Keratinocyte (primary cell): Measurements from ENCODE around the gene TOX3. TPM values are rescaled to one million over a fixed set of nuclear protein-coding genes. Genes with fewer than 3 reads are reported as not detected.

Experiments
- DNase-seq: peaks from one replicate; pipeline ENCODE4 v3.0.0-alpha.2; 2011; ENCODE audit warnings: low read depth, missing footprints, low spot score
- FAIRE-seq: peaks from 2 replicates; lab custom pipeline; 2011; peaks lifted over from hg19 to GRCh38; lab: Jason Lieb, UNC
- H2AFZ ChIP-seq: 2 replicates; pipeline ENCODE4 v1.6.0; 2012; ENCODE audit warnings: low read length, control low read depth, inconsistent platforms; ENCODE audit not compliant: control insufficient read depth
- H3K27ac ChIP-seq: 2 replicates; pipeline ENCODE4 v1.5.1; 2011; ENCODE audit warnings: low read length; ENCODE audit not compliant: control insufficient read depth, insufficient read depth
- H3K27me3 ChIP-seq: 3 replicates; pipeline ENCODE4 v1.6.0; 2011; ENCODE audit warnings: low read length; ENCODE audit not compliant: control insufficient read depth, insufficient read depth; ENCODE audit errors: extremely low read depth
- H3K36me3 ChIP-seq, 2 experiments: 2 replicates in 1 of 2; 3 replicates in 1 of 2; pipeline ENCODE4 v1.5.1; 2011; ENCODE audit warnings: low read length in 2 of 2, mild to moderate bottlenecking in 1 of 2; ENCODE audit not compliant: control insufficient read depth in 2 of 2, insufficient read depth in 2 of 2; ENCODE audit errors: extremely low read depth in 1 of 2
- H3K4me1 ChIP-seq: 3 replicates; pipeline ENCODE4 v1.5.1; 2011; ENCODE audit warnings: low read length; ENCODE audit not compliant: control insufficient read depth, insufficient read depth; ENCODE audit errors: extremely low read depth
- H3K4me2 ChIP-seq: 3 replicates; pipeline ENCODE4 v1.6.0; 2011; ENCODE audit warnings: low read depth, low read length; ENCODE audit not compliant: control insufficient read depth, insufficient read depth; ENCODE audit errors: extremely low read depth
- H3K4me3 ChIP-seq, 3 experiments: fragments of 200-600 bp in 1 of 3; sonication (generic) in 1 of 3; 2 replicates in 2 of 3; 3 replicates in 1 of 3; pipeline ENCODE4 v1.5.1; 2011 to 2016; ENCODE audit warnings: low read length in 3 of 3, mild to moderate bottlenecking in 3 of 3, control low read depth in 2 of 3, inconsistent platforms in 1 of 3, low read depth in 1 of 3, mixed read lengths in 1 of 3, mixed run types in 1 of 3, moderate library complexity in 1 of 3; ENCODE audit not compliant: control insufficient read depth in 2 of 3, insufficient read depth in 2 of 3; ENCODE audit errors: extremely low read depth in 1 of 3
- H3K79me2 ChIP-seq: 2 replicates; pipeline ENCODE4 v1.6.0; 2012; ENCODE audit warnings: low read length; ENCODE audit not compliant: control insufficient read depth, insufficient read depth
- H3K9ac ChIP-seq: 3 replicates; pipeline ENCODE4 v1.6.0; 2011; ENCODE audit warnings: low read length; ENCODE audit not compliant: control insufficient read depth, insufficient read depth; ENCODE audit errors: extremely low read depth
- H3K9me1 ChIP-seq: 3 replicates; pipeline ENCODE4 v1.6.0; 2011; ENCODE audit warnings: low read length; ENCODE audit not compliant: control insufficient read depth, insufficient read depth; ENCODE audit errors: extremely low read depth
- H3K9me3 ChIP-seq: 2 replicates; pipeline ENCODE4 v1.5.1; 2012; ENCODE audit warnings: low read depth, low read length; ENCODE audit not compliant: control insufficient read depth
- H4K20me1 ChIP-seq: 3 replicates; pipeline ENCODE4 v1.6.0; 2011; ENCODE audit warnings: low read length; ENCODE audit not compliant: control insufficient read depth, insufficient read depth; ENCODE audit errors: extremely low read depth
- EZH2 ChIP-seq: IDR thresholded peaks from one replicate; pipeline ENCODE4 v1.6.1; 2012; ENCODE audit warnings: inconsistent platforms, mild to moderate bottlenecking, low read length, moderate library complexity
- dilution Hi-C: fragments of 300-500 bp; cut with MboI; formaldehyde crosslinking; loops from one replicate; pipeline ENCODE4 v1.7.0; 2020; ENCODE audit warnings: low sequenced_read_pairs; ENCODE audit not compliant: extremely low pct_ligation_motif_present
- polyA plus RNA-seq, 5 experiments: library from polyadenylated mRNA; depleted of rRNA in 3 of 5; stranded (reverse) in 3 of 5; stranded (forward) in 1 of 5; unstranded in 1 of 5; fragments of >200 nt; gene quantifications; 1 replicate in 1 of 5; 2 replicates in 3 of 5; 3 replicates in 1 of 5; pipeline versions ENCODE4 v1.2.1 to v1.2.3, GENCODE V29; 2011 to 2012; ENCODE audit warnings: missing spikeins in 2 of 5, low read depth in 1 of 5, low replicate concordance in 1 of 5
- TF ChIP-seq, protein P1 (sequence below), 3 experiments: IDR thresholded peaks in 1 of 3; conservative IDR thresholded peaks in 1 of 3; optimal IDR thresholded peaks in 1 of 3; 2 replicates in 2 of 3; 3 replicates in 1 of 3; pipeline versions ENCODE3 to v1.5.1; 2011; ENCODE audit warnings: low read length in 3 of 3, mild to moderate bottlenecking in 3 of 3, moderate library complexity in 2 of 3, control low read depth in 1 of 3, inconsistent platforms in 1 of 3; ENCODE audit not compliant: insufficient read depth in 2 of 3; ENCODE audit errors: extremely low read depth in 1 of 3

TOX3 gene
- polyA plus RNA-seq, 1 donor (not counting 4 experiments of a cell fraction or from before 2014, with no cell fraction given), result not detected

DNA sequence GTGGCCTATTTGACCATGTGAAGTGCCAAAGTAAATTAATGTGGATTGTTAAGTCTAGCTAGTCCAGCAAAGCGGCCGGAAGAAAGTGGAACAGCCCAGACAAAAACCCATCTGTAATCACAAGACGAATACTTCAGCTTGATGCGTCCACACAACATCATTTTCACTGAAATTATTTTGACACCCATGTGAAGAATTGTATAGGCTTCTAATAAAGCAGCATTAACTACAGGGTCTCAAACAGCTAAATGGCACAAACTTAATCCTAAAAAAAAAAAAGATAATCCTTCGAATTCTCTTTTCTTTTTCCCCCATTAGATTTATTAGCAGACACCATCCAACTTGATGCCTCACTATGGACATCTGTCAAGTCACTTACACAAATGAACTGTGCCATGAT lies 73.8 kb downstream of the TOX3 start:
- Histone ChIP-seq H3K79me2 (no peaks in the 10 kb centered on the region), H3K27me3 (no peaks in the 10 kb centered on the region), H4K20me1 (no peaks in the 10 kb centered on the region), H2AFZ (no peak overlapping the region), H3K9me3 (no peaks in the 10 kb centered on the region), H3K27ac (no peak overlapping the region), H3K4me3 (no peak overlapping the region), H3K9ac (no peak overlapping the region), H3K36me3 (no peaks in the 10 kb centered on the region), H3K9me1 (no peaks in the 10 kb centered on the region), H3K4me1 (no peaks in the 10 kb centered on the region), H3K4me2 (no peak overlapping the region)
- FAIRE-seq, result no peak
- TF ChIP-seq EZH2, result no peak
- TF ChIP-seq, protein P1, sequence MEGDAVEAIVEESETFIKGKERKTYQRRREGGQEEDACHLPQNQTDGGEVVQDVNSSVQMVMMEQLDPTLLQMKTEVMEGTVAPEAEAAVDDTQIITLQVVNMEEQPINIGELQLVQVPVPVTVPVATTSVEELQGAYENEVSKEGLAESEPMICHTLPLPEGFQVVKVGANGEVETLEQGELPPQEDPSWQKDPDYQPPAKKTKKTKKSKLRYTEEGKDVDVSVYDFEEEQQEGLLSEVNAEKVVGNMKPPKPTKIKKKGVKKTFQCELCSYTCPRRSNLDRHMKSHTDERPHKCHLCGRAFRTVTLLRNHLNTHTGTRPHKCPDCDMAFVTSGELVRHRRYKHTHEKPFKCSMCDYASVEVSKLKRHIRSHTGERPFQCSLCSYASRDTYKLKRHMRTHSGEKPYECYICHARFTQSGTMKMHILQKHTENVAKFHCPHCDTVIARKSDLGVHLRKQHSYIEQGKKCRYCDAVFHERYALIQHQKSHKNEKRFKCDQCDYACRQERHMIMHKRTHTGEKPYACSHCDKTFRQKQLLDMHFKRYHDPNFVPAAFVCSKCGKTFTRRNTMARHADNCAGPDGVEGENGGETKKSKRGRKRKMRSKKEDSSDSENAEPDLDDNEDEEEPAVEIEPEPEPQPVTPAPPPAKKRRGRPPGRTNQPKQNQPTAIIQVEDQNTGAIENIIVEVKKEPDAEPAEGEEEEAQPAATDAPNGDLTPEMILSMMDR (optimal IDR thresholded peaks at IDR 0.05 in 1 of 3, IDR thresholded peaks at IDR 0.05 in 1 of 3, conservative IDR thresholded peaks at IDR 0.05 in 1 of 3; ENCODE audit: extremely low read depth in 1 of 3, insufficient read depth in 2 of 3, low read length in 3 of 3), result no peak
- dilution Hi-C loops, result no loop called here
- DNase-seq, result no peak

DNA sequence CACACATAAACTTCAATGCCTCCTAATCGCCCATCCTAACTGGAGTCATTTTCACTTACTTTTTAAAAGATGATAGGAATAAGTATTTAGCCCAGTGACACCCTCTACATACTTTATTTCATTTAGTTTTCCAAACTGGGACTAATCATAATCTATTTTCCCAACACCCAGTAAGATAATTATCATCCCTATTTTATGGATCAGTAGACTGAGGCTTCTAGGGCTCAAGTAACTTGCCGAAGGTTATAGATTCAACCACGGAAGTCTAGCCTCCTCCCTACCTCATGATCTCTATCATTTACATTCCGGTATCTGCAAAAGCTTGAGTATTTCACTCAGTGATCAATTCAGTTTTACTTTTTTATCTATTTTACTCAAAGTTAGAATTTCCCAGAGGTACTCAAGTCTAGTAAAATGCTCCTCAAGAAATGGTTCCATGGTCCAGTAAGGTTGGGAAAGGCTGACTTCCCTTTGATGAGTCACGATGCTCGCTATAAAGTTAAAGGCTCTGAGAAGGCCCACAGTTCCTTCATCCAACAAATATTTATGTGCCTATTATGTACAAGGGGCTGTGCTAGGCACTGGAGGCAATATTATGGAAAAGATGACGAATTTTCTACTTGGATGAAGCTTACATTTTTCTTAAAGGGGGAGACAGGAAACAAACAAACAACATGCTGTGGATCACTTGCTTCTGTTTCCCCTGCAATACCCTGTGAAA lies 75.1 kb downstream of the TOX3 start:
- H3K4me3 ChIP-seq, result no peak overlapping the region
- FAIRE-seq, result no peak
- H2AFZ ChIP-seq, result no peak overlapping the region
- dilution Hi-C loops, result no loop called here
- H4K20me1 ChIP-seq, result no peaks in the 10 kb centered on the region
- no peak overlapping the region for H3K9ac ChIP-seq
- H3K27me3 ChIP-seq, result no peaks in the 10 kb centered on the region
- H3K4me2 ChIP-seq, result no peak overlapping the region
- no peak for TF ChIP-seq EZH2
- TF ChIP-seq, protein P1 (optimal IDR thresholded peaks at IDR 0.05 in 1 of 3, IDR thresholded peaks at IDR 0.05 in 1 of 3, conservative IDR thresholded peaks at IDR 0.05 in 1 of 3; ENCODE audit: extremely low read depth in 1 of 3, insufficient read depth in 2 of 3, low read length in 3 of 3), result no peak
- H3K27ac ChIP-seq, result no peak overlapping the region
- H3K9me1 ChIP-seq, result no peaks in the 10 kb centered on the region
- no peaks in the 10 kb centered on the region for H3K79me2 ChIP-seq
- H3K36me3 ChIP-seq, result no peaks in the 10 kb centered on the region
- H3K4me1 ChIP-seq, result no peaks in the 10 kb centered on the region
- H3K9me3 ChIP-seq, result no peaks in the 10 kb centered on the region
- DNase-seq, result no peak
